Large intestine (tissue), 3 donors: Measurements from ENCODE around the gene CNPPD1. TPM values are rescaled to one million over a fixed set of nuclear protein-coding genes. Genes with fewer than 3 reads are reported as not detected.

Experiments
- DNase-seq, 2 donors: peaks; one replicate each; pipeline versions ENCODE4 v3.0.0 to v3.0.0-alpha.2; 2013
- H3K27ac ChIP-seq: one replicate; pipeline ENCODE4 v1.5.1; 2013; ENCODE audit warnings: low read length
- H3K27me3 ChIP-seq: 2 replicates; pipeline ENCODE4 v1.6.1; 2013; ENCODE audit warnings: low read length; ENCODE audit not compliant: control insufficient read depth, insufficient read depth
- H3K36me3 ChIP-seq: 2 replicates; pipeline ENCODE4 v1.6.1; 2013; ENCODE audit warnings: low read length; ENCODE audit not compliant: control insufficient read depth, insufficient read depth
- H3K4me1 ChIP-seq: one replicate; pipeline ENCODE4 v1.6.1; 2013; ENCODE audit warnings: low read length; ENCODE audit not compliant: control insufficient read depth, insufficient read depth
- H3K4me3 ChIP-seq: one replicate; pipeline ENCODE4 v1.5.1; 2013; ENCODE audit warnings: low read length
- H3K9me3 ChIP-seq: one replicate; pipeline ENCODE4 v1.6.1; 2013; ENCODE audit warnings: mild to moderate bottlenecking, low read depth, low read length, moderate library complexity; ENCODE audit not compliant: control insufficient read depth
- WGBS: methylation state at CpG from one replicate; pipeline ENCODE4 v1.1.5; 2013; ENCODE audit warnings: low lambda C conversion rate; ENCODE audit not compliant: insufficient coverage; 5-methylcytosine and 5-hydroxymethylcytosine counted together
- polyA plus RNA-seq: library from polyadenylated mRNA; unstranded; fragments of 120-200 nt; gene quantifications from one replicate; pipeline ENCODE4 v1.2.1, GENCODE V29; 2013

The CNPPD1 gene
- polyA plus RNA-seq, 1 donor, result 56.2 TPM

- no peak for DNase-seq
- Histone ChIP-seq H3K27ac (no peak overlapping the region), H3K36me3 (peaks cover 20% of the 10 kb centered on the region), H3K4me1 (peaks cover 13% of the 10 kb centered on the region), H3K9me3 (no peaks in the 10 kb centered on the region), H3K4me3 (no peak overlapping the region), H3K27me3 (no peaks in the 10 kb centered on the region)
- WGBS, result no CpG with 5 or more reads among the region's 4 CpGs
Measured at GRCh38 chr2:219158025-219158424, 18.7 kb downstream of the CNPPD1 start.

GRCh38 chr2:219157396-219157795 lies 19.3 kb downstream of the CNPPD1 start:
- Histone ChIP-seq H3K9me3 (no peaks in the 10 kb centered on the region), H3K27ac (no peak overlapping the region), H3K36me3 (peaks cover 20% of the 10 kb centered on the region), H3K4me1 (peaks cover 14% of the 10 kb centered on the region), H3K27me3 (no peaks in the 10 kb centered on the region), H3K4me3 (no peak overlapping the region)
- DNase-seq, result no peak
- WGBS, result 86% methylated on average over 1 of the region's 8 CpGs

DNA sequence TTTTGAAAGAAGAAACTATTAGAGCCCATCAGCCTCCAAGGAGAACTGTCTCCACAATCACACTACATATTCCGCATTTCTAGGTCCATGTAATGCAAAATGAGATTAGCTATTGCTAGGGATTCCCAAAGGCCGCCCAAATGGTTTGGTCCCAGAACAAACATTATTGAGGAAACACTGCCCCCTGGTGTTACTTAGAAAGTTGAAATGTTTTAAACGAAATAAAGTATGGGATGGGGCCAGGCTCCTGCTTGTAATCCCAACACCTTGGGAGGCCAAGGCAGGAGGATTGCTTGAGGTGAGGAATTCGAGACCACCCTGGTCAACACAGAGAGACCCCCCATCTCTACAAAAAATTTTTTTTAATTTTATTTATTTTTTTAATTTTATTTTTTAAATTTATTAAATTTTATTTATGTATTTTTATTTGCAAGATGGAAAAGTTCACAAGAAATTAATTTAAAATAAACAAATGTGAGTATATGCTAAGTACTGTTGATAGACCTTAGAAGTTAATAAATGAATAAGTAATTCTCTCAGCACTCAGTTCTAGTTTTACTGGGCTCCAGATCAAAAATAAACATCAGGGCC lies 21.6 kb downstream of the CNPPD1 start:
- Histone ChIP-seq H3K4me1 (peaks cover 21% of the 10 kb centered on the region), H3K36me3 (peaks cover 20% of the 10 kb centered on the region), H3K4me3 (no peak overlapping the region), H3K27me3 (no peaks in the 10 kb centered on the region), H3K27ac (no peak overlapping the region), H3K9me3 (no peaks in the 10 kb centered on the region)
- peak; percentile 56 for DNase-seq
- no CpG with 5 or more reads among the region's 4 CpGs for WGBS

DNA sequence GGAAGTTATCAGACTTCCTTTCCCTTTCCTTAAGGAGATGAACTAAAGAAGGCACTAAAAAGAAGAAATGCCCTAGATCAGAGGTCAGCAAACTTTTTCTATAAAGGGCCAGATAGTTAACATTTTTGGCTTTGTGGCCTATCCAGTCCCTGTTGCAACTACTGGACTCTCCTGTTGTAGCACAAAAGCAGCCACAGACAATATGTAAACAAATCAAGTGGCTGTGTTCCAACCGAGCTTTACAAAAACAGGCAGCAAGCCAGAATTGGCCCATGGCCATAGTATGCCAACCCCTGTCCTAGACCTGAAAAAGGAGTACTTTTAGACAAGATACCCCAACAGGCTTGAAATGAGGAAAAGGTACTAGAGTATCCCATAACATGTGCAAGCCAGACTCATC lies 27.1 kb downstream of the CNPPD1 start:
- DNase-seq, result no peak
- H3K4me3 ChIP-seq, result no peak overlapping the region
- no peaks in the 10 kb centered on the region for H3K9me3 ChIP-seq
- peaks cover 14% of the 10 kb centered on the region for H3K4me1 ChIP-seq
- no CpG with 5 or more reads among the region's 1 CpG for WGBS
- no peaks in the 10 kb centered on the region for H3K27me3 ChIP-seq
- H3K36me3 ChIP-seq, result peaks cover 40% of the 10 kb centered on the region
- H3K27ac ChIP-seq, result no peak overlapping the region

DNA sequence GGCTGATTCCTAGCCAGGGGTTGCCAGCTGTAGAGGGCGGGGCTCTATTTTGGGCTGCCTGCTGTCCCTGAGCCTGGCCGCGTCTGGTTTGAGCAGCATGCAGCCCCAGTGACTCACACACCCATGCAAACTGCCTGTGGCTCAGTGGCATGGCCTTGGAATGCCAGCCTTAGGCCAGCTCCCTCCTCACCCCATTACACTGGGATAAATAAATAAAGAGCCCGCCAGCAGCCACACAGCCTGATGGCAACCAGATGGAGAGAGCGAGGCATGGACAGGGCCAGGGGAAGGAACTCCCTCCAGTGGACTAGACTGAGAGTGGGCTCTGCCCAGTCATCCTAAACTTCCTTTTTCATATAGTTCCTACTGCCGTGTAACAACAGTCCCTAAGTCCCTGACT lies 34.4 kb downstream of the CNPPD1 start:
- Histone ChIP-seq H3K4me1 (peaks cover 11% of the 10 kb centered on the region), H3K36me3 (peaks cover 47% of the 10 kb centered on the region), H3K27me3 (no peaks in the 10 kb centered on the region), H3K27ac (no peak overlapping the region), H3K9me3 (peaks cover 4% of the 10 kb centered on the region), H3K4me3 (no peak overlapping the region)
- WGBS, result no CpG with 5 or more reads among the region's 6 CpGs
- DNase-seq, result no peak

- Histone ChIP-seq H3K9me3 (peaks cover 4% of the 10 kb centered on the region), H3K36me3 (peaks cover 34% of the 10 kb centered on the region), H3K27ac (peak overlapping the region; percentile 87), H3K4me3 (no peak overlapping the region), H3K4me1 (peaks cover 11% of the 10 kb centered on the region), H3K27me3 (no peaks in the 10 kb centered on the region)
- WGBS, result no CpG with 5 or more reads among the region's 3 CpGs
- peak; percentile 77 to 89 for DNase-seq
Measured at GRCh38 chr2:219140722-219141121, 36.0 kb downstream of the CNPPD1 start.

DNA sequence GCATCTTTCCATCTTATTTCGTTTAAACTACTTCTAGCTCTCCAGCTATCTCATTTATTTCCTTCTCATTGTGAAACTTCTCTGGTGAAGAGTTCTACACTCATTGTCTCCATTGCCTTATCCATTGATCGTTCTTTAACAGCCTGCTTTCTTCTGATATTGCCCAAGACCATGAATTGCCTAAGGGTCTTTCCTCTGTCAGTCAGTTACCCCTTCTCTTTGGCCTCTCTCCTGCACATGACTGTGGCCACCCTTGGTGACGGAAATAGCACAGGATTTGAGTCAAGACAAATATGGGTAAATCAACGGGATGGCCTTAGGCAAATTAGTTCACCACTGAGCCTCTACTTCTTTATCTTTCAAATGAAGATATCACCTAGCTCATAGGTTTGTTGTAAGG lies 42.7 kb downstream of the CNPPD1 start:
- no peak for DNase-seq
- no peaks in the 10 kb centered on the region for H3K27me3 ChIP-seq
- WGBS, result 100% methylated on average over 1 of the region's 4 CpGs
- H3K4me1 ChIP-seq, result no peaks in the 10 kb centered on the region
- no peak overlapping the region for H3K27ac ChIP-seq
- H3K36me3 ChIP-seq, result no peaks in the 10 kb centered on the region
- H3K9me3 ChIP-seq, result no peaks in the 10 kb centered on the region
- H3K4me3 ChIP-seq, result no peak overlapping the region

DNA sequence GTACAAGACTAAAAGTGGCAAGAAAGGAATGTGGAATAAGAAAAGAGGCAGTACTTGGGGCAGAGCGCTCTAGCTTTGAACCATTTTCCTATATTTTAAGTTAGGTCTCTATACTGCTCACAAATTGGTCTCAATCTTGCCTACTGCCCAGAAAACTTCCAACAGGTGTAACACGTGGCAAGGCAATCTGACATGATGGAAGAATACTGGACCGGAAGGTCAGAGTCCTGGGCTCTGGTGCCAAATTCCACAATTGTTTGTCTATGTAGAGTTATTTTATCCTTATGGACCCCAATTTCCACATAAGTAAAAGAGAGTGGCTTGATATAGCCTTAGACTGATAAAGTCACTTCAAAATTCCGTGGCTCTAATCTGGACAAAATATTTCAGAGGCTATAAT lies 45.0 kb downstream of the CNPPD1 start:
- Histone ChIP-seq H3K27ac (no peak overlapping the region), H3K9me3 (no peaks in the 10 kb centered on the region), H3K4me3 (no peak overlapping the region), H3K27me3 (no peaks in the 10 kb centered on the region), H3K36me3 (no peaks in the 10 kb centered on the region), H3K4me1 (peaks cover 16% of the 10 kb centered on the region)
- WGBS, result 100% methylated on average over 1 of the region's 4 CpGs
- no peak for DNase-seq

GRCh38 chr2:219131327-219131726 lies 45.4 kb downstream of the CNPPD1 start:
- WGBS, result 84% methylated on average over 3 of the region's 3 CpGs
- Histone ChIP-seq H3K27ac (no peak overlapping the region), H3K4me3 (no peak overlapping the region), H3K36me3 (no peaks in the 10 kb centered on the region), H3K27me3 (no peaks in the 10 kb centered on the region), H3K9me3 (no peaks in the 10 kb centered on the region), H3K4me1 (peaks cover 20% of the 10 kb centered on the region)
- DNase-seq, result no peak

- Histone ChIP-seq H3K27ac (no peak overlapping the region), H3K36me3 (no peaks in the 10 kb centered on the region), H3K27me3 (no peaks in the 10 kb centered on the region), H3K9me3 (no peaks in the 10 kb centered on the region), H3K4me1 (peaks cover 31% of the 10 kb centered on the region), H3K4me3 (no peak overlapping the region)
- no peak for DNase-seq
- WGBS, result 89% methylated on average over 1 of the region's 16 CpGs
Measured at GRCh38 chr2:219129589-219129988, 47.1 kb downstream of the CNPPD1 start.

- 96% methylated on average over 4 of the region's 7 CpGs for WGBS
Measured at GRCh38 chr2:219128396-219128795, 48.3 kb downstream of the CNPPD1 start.

More at GRCh38 chr2:219128396-219128795, 48.3 kb downstream of the CNPPD1 start:
- Histone ChIP-seq H3K27ac (peak overlapping the region; percentile 99), H3K36me3 (no peaks in the 10 kb centered on the region), H3K4me1 (peaks cover 42% of the 10 kb centered on the region), H3K4me3 (no peak overlapping the region), H3K9me3 (no peaks in the 10 kb centered on the region), H3K27me3 (no peaks in the 10 kb centered on the region)
- DNase-seq, result no peak
